DND-41 (cell line): ENCODE data around the gene NUP35.

Experiments used
- ATAC-seq: fragments of 200-7000 bp; cut with Tn5 transposase; 3 replicates; pipeline ENCODE4 v1.9.1; 2021; ENCODE audit warnings: low read depth; ENCODE audit not compliant: insufficient read depth
- DNase-seq: peaks from one replicate; pipeline ENCODE4 v3.0.0-alpha.2; 2020
- H2AFZ ChIP-seq: 2 replicates; pipeline ENCODE4 v1.6.0; 2012; ENCODE audit warnings: low read depth, low read length
- H3K27ac ChIP-seq: 2 replicates; pipeline ENCODE4 v1.5.1; 2012; ENCODE audit warnings: low read length, inconsistent platforms
- H3K27me3 ChIP-seq: fragments of 200-600 bp; sonication (generic); 2 replicates; pipeline ENCODE4 v1.6.0; 2012; ENCODE audit warnings: low read length, mild to moderate bottlenecking, inconsistent platforms; ENCODE audit not compliant: insufficient read depth, poor library complexity
- H3K36me3 ChIP-seq: 2 replicates; pipeline ENCODE4 v1.5.1; 2012; ENCODE audit warnings: low read length, inconsistent platforms; ENCODE audit not compliant: insufficient read depth
- H3K4me1 ChIP-seq: 2 replicates; pipeline ENCODE4 v1.5.1; 2012; ENCODE audit warnings: mild to moderate bottlenecking, low read length; ENCODE audit not compliant: insufficient read depth
- H3K4me2 ChIP-seq: 2 replicates; pipeline ENCODE4 v1.6.0; 2012; ENCODE audit warnings: mild to moderate bottlenecking, moderate library complexity, low read length, inconsistent platforms; ENCODE audit not compliant: insufficient read depth
- H3K4me3 ChIP-seq, 2 experiments: fragments of 200-600 bp in 1 of 2; shearing (Covaris generic) in 1 of 2; 2 replicates each; pipeline ENCODE4 v1.5.1; 2012 to 2016; ENCODE audit warnings: inconsistent platforms in 2 of 2, low read length in 2 of 2, mild to moderate bottlenecking in 2 of 2, low read depth in 1 of 2, moderate library complexity in 1 of 2
- H3K79me2 ChIP-seq: 2 replicates; pipeline ENCODE4 v1.6.0; 2012; ENCODE audit warnings: low read length, inconsistent platforms; ENCODE audit not compliant: insufficient read depth
- H3K9ac ChIP-seq: 2 replicates; pipeline ENCODE4 v1.6.0; 2012; ENCODE audit warnings: low read depth, mild to moderate bottlenecking, inconsistent platforms, low read length, moderate library complexity
- H3K9me3 ChIP-seq: 2 replicates; pipeline ENCODE4 v1.5.1; 2012; ENCODE audit warnings: low read length, moderate library complexity, mild to moderate bottlenecking, inconsistent platforms; ENCODE audit not compliant: insufficient read depth, severe bottlenecking
- H4K20me1 ChIP-seq: 2 replicates; pipeline ENCODE4 v1.6.0; 2012; ENCODE audit warnings: low read length; ENCODE audit not compliant: insufficient read depth
- CTCF ChIP-seq: IDR thresholded peaks from 2 replicates; pipeline ENCODE4 v1.5.1; 2012; ENCODE audit warnings: borderline replicate concordance, low read length, moderate library complexity, mild to moderate bottlenecking; ENCODE audit not compliant: poor library complexity, severe bottlenecking; ENCODE audit errors: extremely low read depth
- EZH2 ChIP-seq: IDR thresholded peaks from 3 replicates; pipeline ENCODE4 v1.6.1; 2012; ENCODE audit warnings: borderline replicate concordance, low read depth, mild to moderate bottlenecking, moderate library complexity, low read length, inconsistent platforms; ENCODE audit not compliant: severe bottlenecking

Gene NUP35

GRCh38 chr2:183179156-183179555 lies 54.9 kb downstream of the NUP35 start:
- peaks cover 50% of the 10 kb centered on the region for H3K36me3 ChIP-seq
- no peak overlapping the region for H2AFZ ChIP-seq
- H3K9ac ChIP-seq: no peak overlapping the region
- H3K4me3 ChIP-seq: no peak overlapping the region
- no peaks in the 10 kb centered on the region for H3K4me1 ChIP-seq
- ATAC-seq (no peak), DNase-seq (no peak)
- TF ChIP-seq EZH2 (no peak), CTCF (no peak)
- H3K27ac ChIP-seq: no peak overlapping the region
- peaks cover 12% of the 10 kb centered on the region for H3K9me3 ChIP-seq
- H4K20me1 ChIP-seq: no peaks in the 10 kb centered on the region
- peaks cover 15% of the 10 kb centered on the region for H3K79me2 ChIP-seq
- H3K27me3 ChIP-seq: no peaks in the 10 kb centered on the region
- no peak overlapping the region for H3K4me2 ChIP-seq

- TF ChIP-seq CTCF (no peak), EZH2 (no peak)
- Histone ChIP-seq H3K27ac (no peak overlapping the region), H4K20me1 (peaks cover 7% of the 10 kb centered on the region), H3K4me3 (no peak overlapping the region), H3K36me3 (peaks cover 85% of the 10 kb centered on the region), H3K4me2 (no peak overlapping the region), H3K9ac (no peak overlapping the region), H3K79me2 (peaks cover 30% of the 10 kb centered on the region), H3K4me1 (no peaks in the 10 kb centered on the region), H2AFZ (no peak overlapping the region), H3K9me3 (peaks cover 12% of the 10 kb centered on the region), H3K27me3 (no peaks in the 10 kb centered on the region)
- DNase-seq (no peak), ATAC-seq (0 out of 3 replicates have a peak, but pooled peaks have one; percentile 24)
Observed at GRCh38 chr2:183185534-183185933, 61.3 kb downstream of the NUP35 start.

- no peak overlapping the region for H3K9ac ChIP-seq
- H2AFZ ChIP-seq: no peak overlapping the region
- no peak overlapping the region for H3K4me2 ChIP-seq
- no peak overlapping the region for H3K27ac ChIP-seq
- H3K36me3 ChIP-seq: peaks cover 87% of the 10 kb centered on the region
- no peaks in the 10 kb centered on the region for H3K4me1 ChIP-seq
- TF ChIP-seq CTCF: no peak
- no peak overlapping the region for H3K4me3 ChIP-seq
- peaks cover 30% of the 10 kb centered on the region for H3K79me2 ChIP-seq
- H3K9me3 ChIP-seq: peaks cover 12% of the 10 kb centered on the region
- DNase-seq: no peak
- H3K27me3 ChIP-seq: no peaks in the 10 kb centered on the region
- no peak for ATAC-seq
- peaks cover 7% of the 10 kb centered on the region for H4K20me1 ChIP-seq
Observed at GRCh38 chr2:183186296-183186695, 62.1 kb downstream of the NUP35 start.

- H3K36me3 ChIP-seq: peaks cover 88% of the 10 kb centered on the region
- H2AFZ ChIP-seq: no peak overlapping the region
- H3K27me3 ChIP-seq: no peaks in the 10 kb centered on the region
- no peaks in the 10 kb centered on the region for H3K4me1 ChIP-seq
- TF ChIP-seq CTCF (no peak), EZH2 (no peak)
- H3K9me3 ChIP-seq: peaks cover 12% of the 10 kb centered on the region
- H3K27ac ChIP-seq: no peak overlapping the region
- H3K9ac ChIP-seq: no peak overlapping the region
- ATAC-seq: no peak
- no peak for DNase-seq
- no peak overlapping the region for H3K4me3 ChIP-seq
- peaks cover 7% of the 10 kb centered on the region for H4K20me1 ChIP-seq
- no peak overlapping the region for H3K4me2 ChIP-seq
- H3K79me2 ChIP-seq: peaks cover 30% of the 10 kb centered on the region
Observed at GRCh38 chr2:183186766-183187165, 62.5 kb downstream of the NUP35 start.
